Transverse colon (tissue), 4 donors: ENCODE data around the gene MTERF1. TPM values are rescaled to one million over a fixed set of nuclear protein-coding genes. Genes with fewer than 3 reads are reported as not detected.
A peak's percentile ranks its signal among the peaks of the same experiment; 100 is the strongest.

Source experiments
- DNase-seq: peaks from one replicate; pipeline ENCODE4 v3.0.0-alpha.2; 2019
- H3K27ac ChIP-seq, 4 donors: fragments of 200-600 bp; sonication (generic); 2 replicates each; pipeline ENCODE4 v1.5.1; 2016 to 2018; ENCODE audit warnings: inconsistent platforms in 4 of 4
- H3K27me3 ChIP-seq: fragments of 200-600 bp; sonication (generic); 2 replicates; pipeline ENCODE4 v1.5.1; 2017; ENCODE audit warnings: inconsistent platforms
- H3K36me3 ChIP-seq, 4 donors: fragments of 200-600 bp; sonication (generic); 2 replicates each; pipeline ENCODE4 v1.5.1; 2017 to 2019; ENCODE audit warnings: inconsistent platforms in 4 of 4
- H3K4me1 ChIP-seq, 4 donors: fragments of 200-600 bp; sonication (generic); 2 replicates each; pipeline ENCODE4 v1.5.1; 2017 to 2020; ENCODE audit warnings: inconsistent platforms in 4 of 4
- H3K4me3 ChIP-seq, 4 donors: fragments of 200-600 bp; sonication (generic); 1 replicate in 1 of 4; 2 replicates in 3 of 4; pipeline versions ENCODE4 v1.5.1 to v1.6.1; 2017 to 2019; ENCODE audit warnings: inconsistent platforms in 4 of 4
- H3K9me3 ChIP-seq, 2 donors: fragments of 200-600 bp; sonication (generic); 2 replicates each; pipeline ENCODE4 v1.5.1; 2017 to 2019; ENCODE audit warnings: inconsistent platforms in 2 of 2
- EP300 ChIP-seq: sonication (generic); formaldehyde crosslinking; IDR thresholded peaks from one replicate; pipeline ENCODE4 v1.6.1; 2017; ENCODE audit warnings: antibody characterized with exemption, low read depth
- POLR2A ChIP-seq: fragments of 450-650 bp; IDR thresholded peaks from one replicate; pipeline ENCODE4 v1.6.1; 2016; ENCODE audit warnings: antibody characterized with exemption, mild to moderate bottlenecking, moderate library complexity
- POLR2AphosphoS5 ChIP-seq, 3 donors: sonication (generic); formaldehyde crosslinking; IDR thresholded peaks; one replicate each; pipeline ENCODE4 v1.6.1; 2016; ENCODE audit warnings: antibody characterized with exemption in 3 of 3
- WGBS, 2 donors: methylation state at CpG; one replicate each; pipeline ENCODE4 v1.1.5; 2018; ENCODE audit warnings: low coverage in 1 of 2; 5-methylcytosine and 5-hydroxymethylcytosine counted together
- in situ Hi-C, 4 donors: fragments of 200-750 bp; cut with MboI; loops; one replicate each; pipeline versions ENCODE4 v1.15.0 to v1.15.1; 2017; ENCODE audit warnings: low sequenced_read_pairs in 3 of 4, low pct_ligation_motif_present in 1 of 4, low pct_unique_long_range_greater_than_20kb in 1 of 4
- intact Hi-C: fragments of 100-400 bp; cut with DNase I; formaldehyde crosslinking; loops from one replicate; pipeline ENCODE4 v1.15.1; 2023; ENCODE audit warnings: low total_unique reads
- total RNA-seq, 4 donors: library from RNA; depleted of rRNA; stranded (reverse); fragments of >200 nt; gene quantifications; one replicate each; pipeline ENCODE4 v1.1.0, GENCODE V29; 2016
- TF ChIP-seq, protein P1 (sequence below), 5 experiments: fragments of 200-600 bp in 3 of 5; fragments of 450-650 bp in 2 of 5; sonication (generic) in 3 of 5; IDR thresholded peaks; 1 replicate in 2 of 5; 2 replicates in 3 of 5; pipeline ENCODE4 v1.5.1; 2016 to 2017; ENCODE audit warnings: antibody characterized with exemption in 5 of 5, inconsistent platforms in 3 of 5, mild to moderate bottlenecking in 2 of 5, moderate library complexity in 1 of 5

Gene MTERF1
- total RNA-seq, 4 donors from 2014 or later: 0.80 to 24.3 (median 11.3) TPM

DNA sequence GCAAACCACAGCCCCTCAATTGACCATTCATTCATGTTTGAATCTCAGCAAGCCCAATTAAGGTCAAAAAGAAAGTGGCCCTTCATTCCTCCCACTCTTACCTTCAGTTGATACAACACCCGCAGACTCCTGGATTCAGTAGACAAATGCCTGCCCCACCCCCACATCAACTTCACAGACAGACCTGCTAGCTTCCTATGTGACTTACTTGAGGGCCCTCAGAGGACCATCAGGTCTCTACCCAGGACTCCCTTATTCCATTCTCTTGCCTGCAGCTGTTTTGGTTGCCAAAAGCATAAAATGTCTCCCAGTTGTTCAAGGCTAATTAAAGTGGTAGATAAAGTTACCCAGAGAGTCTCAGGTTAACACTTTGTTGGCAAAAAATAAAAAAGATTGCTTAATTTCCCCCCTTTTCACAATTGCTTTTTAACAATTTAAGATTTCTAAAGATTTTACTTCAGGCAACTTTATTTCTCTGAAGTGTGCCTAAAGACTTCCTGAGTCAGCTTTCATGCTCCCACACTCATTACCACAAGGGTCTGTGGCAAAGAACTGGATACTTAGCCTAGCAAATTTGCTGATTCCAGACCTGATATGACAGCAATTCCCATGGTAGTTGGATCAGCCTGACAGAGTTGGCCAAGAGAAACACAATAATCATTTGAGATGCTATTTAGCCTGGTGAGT is 3.3 kb upstream of the MTERF1 start:
- intact Hi-C loops (no loop called here), in situ Hi-C loops (no loop called here)
- no peak overlapping the region for H3K27ac ChIP-seq
- no peaks in the 10 kb centered on the region for H3K36me3 ChIP-seq
- no peak overlapping the region for H3K4me3 ChIP-seq
- TF ChIP-seq POLR2A (no peak), EP300 (no peak), POLR2AphosphoS5 (IDR thresholded peaks at IDR 0.05) (no peak)
- TF ChIP-seq, protein P1, sequence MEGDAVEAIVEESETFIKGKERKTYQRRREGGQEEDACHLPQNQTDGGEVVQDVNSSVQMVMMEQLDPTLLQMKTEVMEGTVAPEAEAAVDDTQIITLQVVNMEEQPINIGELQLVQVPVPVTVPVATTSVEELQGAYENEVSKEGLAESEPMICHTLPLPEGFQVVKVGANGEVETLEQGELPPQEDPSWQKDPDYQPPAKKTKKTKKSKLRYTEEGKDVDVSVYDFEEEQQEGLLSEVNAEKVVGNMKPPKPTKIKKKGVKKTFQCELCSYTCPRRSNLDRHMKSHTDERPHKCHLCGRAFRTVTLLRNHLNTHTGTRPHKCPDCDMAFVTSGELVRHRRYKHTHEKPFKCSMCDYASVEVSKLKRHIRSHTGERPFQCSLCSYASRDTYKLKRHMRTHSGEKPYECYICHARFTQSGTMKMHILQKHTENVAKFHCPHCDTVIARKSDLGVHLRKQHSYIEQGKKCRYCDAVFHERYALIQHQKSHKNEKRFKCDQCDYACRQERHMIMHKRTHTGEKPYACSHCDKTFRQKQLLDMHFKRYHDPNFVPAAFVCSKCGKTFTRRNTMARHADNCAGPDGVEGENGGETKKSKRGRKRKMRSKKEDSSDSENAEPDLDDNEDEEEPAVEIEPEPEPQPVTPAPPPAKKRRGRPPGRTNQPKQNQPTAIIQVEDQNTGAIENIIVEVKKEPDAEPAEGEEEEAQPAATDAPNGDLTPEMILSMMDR (IDR thresholded peaks at IDR 0.05): no peak
- no peak for DNase-seq
- 89 to 100% methylated on average over 1 of the region's 1 CpG for WGBS, 2 donors
- H3K4me1 ChIP-seq: peaks cover 0 to 13% (median 6%) of the 10 kb centered on the region in 4 donors
- no peaks in the 10 kb centered on the region for H3K27me3 ChIP-seq
- H3K9me3 ChIP-seq: no peaks in the 10 kb centered on the region

DNA sequence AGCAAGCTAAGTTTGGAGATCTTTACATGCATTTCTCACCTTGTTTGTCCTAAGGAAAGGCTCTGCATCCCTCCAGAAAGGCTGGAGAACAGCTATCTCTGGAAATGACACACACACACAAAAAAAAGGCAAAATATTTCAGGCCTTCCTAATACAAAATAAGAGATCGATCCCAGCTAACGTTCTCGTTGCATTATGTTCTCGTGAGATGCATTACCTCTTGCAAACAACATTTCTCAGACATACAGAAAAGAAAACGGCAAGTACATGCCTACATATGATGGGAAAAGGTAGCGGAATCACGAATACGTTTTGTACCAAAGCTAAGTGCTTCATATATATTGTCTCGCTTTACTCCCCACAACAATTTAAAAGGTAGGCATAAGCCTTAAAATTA is 488 bp downstream of the MTERF1 start:
- intact Hi-C loops: no loop called here
- 10 to 18% methylated on average over 6 to 9 of the region's 9 CpGs for WGBS, 2 donors
- Histone ChIP-seq H3K36me3 (no peaks in the 10 kb centered on the region), H3K27ac (peak overlapping the region; percentile 48 to 77 (median 68)), H3K27me3 (no peaks in the 10 kb centered on the region), H3K9me3 (no peaks in the 10 kb centered on the region), H3K4me3 (peak overlapping the region; percentile 56 to 93 (median 72)), H3K4me1 (peaks cover 0 to 18% (median 6%) of the 10 kb centered on the region in 4 donors)
- TF ChIP-seq EP300 (no peak), POLR2A (no peak), POLR2AphosphoS5 (IDR thresholded peaks at IDR 0.05) (no peak)
- TF ChIP-seq, protein P1 (IDR thresholded peaks at IDR 0.05): no peak
- DNase-seq: no peak
- in situ Hi-C loops: no loop called here

DNA sequence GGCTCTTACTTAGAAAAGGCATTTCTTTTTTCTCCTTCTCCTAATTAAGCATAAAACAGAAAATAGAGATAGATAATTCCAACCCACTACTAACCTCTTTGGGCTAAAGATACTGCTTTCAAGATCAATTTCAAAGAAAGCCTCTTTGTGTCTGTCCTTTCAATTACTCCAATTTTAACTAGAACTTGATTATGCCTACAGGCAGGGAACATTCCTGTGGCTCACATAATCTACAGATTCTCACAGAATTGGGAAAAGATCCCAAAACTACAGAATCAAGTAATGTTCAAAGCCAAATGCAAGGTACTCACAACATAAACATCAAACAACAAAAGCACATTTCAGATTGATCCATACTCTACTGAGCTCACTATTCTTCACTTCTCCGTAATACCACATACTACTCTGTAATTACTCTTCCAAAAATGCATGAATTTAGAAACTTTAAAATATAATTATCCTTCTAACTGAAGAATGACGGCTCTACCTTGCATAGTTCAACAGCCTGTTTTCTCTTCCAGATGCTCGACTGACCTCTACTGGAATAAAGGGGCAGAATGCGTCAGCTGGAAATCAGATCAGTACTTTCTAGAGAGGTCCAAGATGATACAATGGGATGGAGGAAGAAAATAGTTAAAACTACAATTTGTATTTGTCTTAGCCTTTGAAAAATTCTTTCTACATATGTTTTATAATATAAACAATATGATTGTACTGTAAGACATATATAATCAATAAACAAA is 3.9 kb downstream of the MTERF1 start:
- Histone ChIP-seq H3K9me3 (no peaks in the 10 kb centered on the region), H3K27me3 (no peaks in the 10 kb centered on the region), H3K4me1 (peaks cover 0 to 18% (median 6%) of the 10 kb centered on the region in 4 donors), H3K27ac (no peak overlapping the region), H3K4me3 (no peak overlapping the region), H3K36me3 (peaks cover 0 to 3% (median 0%) of the 10 kb centered on the region in 4 donors)
- no peak for DNase-seq
- TF ChIP-seq, protein P1 (IDR thresholded peaks at IDR 0.05): no peak
- no peak for TF ChIP-seq POLR2A
- intact Hi-C loops: no loop called here
- WGBS, 2 donors: 79 to 86% methylated on average over 4 of the region's 4 CpGs
- in situ Hi-C loops: no loop called here

DNA sequence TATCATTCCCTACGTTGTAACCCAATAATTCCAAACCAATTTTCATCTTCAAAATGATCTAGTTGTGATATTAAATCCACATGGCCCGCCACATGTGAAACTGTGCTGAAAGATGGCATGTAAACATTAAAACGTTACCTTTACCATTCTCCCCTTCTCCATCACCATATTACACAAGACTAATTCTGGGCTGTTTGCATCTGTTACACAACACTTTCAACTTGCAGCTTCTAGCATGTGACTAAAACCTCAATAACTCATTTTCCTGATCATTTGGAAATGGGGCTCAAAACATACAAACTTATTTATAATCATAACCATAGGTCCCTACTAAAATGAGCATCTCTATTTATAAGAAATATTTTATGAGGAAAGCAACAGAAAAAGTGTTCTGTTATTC is 4.7 kb downstream of the MTERF1 start:
- H3K36me3 ChIP-seq: peaks cover 0 to 3% (median 0%) of the 10 kb centered on the region in 4 donors
- H3K9me3 ChIP-seq: no peaks in the 10 kb centered on the region
- in situ Hi-C loops: no loop called here
- H3K4me3 ChIP-seq: no peak overlapping the region
- DNase-seq: no peak
- no peak for TF ChIP-seq POLR2A
- TF ChIP-seq EP300: no peak
- TF ChIP-seq, protein P1 (IDR thresholded peaks at IDR 0.05): no peak
- no peak for TF ChIP-seq POLR2AphosphoS5 (IDR thresholded peaks at IDR 0.05)
- WGBS, 2 donors: 89 to 90% methylated on average over 3 of the region's 3 CpGs
- no peaks in the 10 kb centered on the region for H3K27me3 ChIP-seq
- intact Hi-C loops: no loop called here
- peaks cover 0 to 18% (median 6%) of the 10 kb centered on the region in 4 donors for H3K4me1 ChIP-seq
- no peak overlapping the region for H3K27ac ChIP-seq
